Ovary (tissue), 9 donors: ENCODE measurements around the gene ACAN. TPM values are rescaled to one million over a fixed set of nuclear protein-coding genes. Genes with fewer than 3 reads are reported as not detected.

ENCODE experiments used
- DNase-seq, 5 donors: peaks; one replicate each; pipeline ENCODE4 v3.0.0-alpha.2; 2019 to 2020
- H3K27ac ChIP-seq, 2 donors: fragments of 200-600 bp; one replicate each; pipeline versions ENCODE4 v1.5.1 to v1.8.0; 2019 to 2022
- H3K27me3 ChIP-seq: fragments of 200-600 bp; one replicate; pipeline ENCODE4 v1.8.0; 2022
- H3K36me3 ChIP-seq: fragments of 200-600 bp; sonication (generic); one replicate; pipeline ENCODE4 v1.5.1; 2019
- H3K4me1 ChIP-seq: one replicate; pipeline ENCODE4 v1.8.1; 2013; ENCODE audit warnings: mild to moderate bottlenecking, moderate library complexity; ENCODE audit not compliant: insufficient read depth
- H3K4me3 ChIP-seq: fragments of 200-600 bp; sonication (generic); one replicate; pipeline ENCODE4 v1.5.1; 2017
- H3K9me3 ChIP-seq, 2 donors: fragments of 200-600 bp in 1 of 2; sonication (generic) in 1 of 2; one replicate each; pipeline versions ENCODE4 v1.5.1 to v1.8.1; 2013 to 2019; ENCODE audit warnings: mild to moderate bottlenecking in 1 of 2, moderate library complexity in 1 of 2
- EP300 ChIP-seq: sonication (generic); formaldehyde crosslinking; IDR thresholded peaks from one replicate; pipeline ENCODE4 v1.6.1; 2017; ENCODE audit warnings: antibody characterized with exemption
- POLR2A ChIP-seq: fragments of 450-650 bp; IDR thresholded peaks from one replicate; pipeline ENCODE4 v1.6.1; 2017; ENCODE audit warnings: antibody characterized with exemption, mild to moderate bottlenecking, moderate library complexity
- WGBS, 3 donors: extraction: QIAGEN DNeasy Blood & Tissue Kit in 1 of 3; methylation state at CpG; one replicate each; pipeline versions ENCODE4 v1.1.5 to v1.1.7; 2013 to 2017; 5-methylcytosine and 5-hydroxymethylcytosine counted together
- intact Hi-C, 4 donors: fragments of 100-400 bp; cut with DNase I; formaldehyde crosslinking; loops; one replicate each; pipeline versions ENCODE4 v1.11.0 to v1.15.1; 2022 to 2023
- polyA plus RNA-seq, 2 donors: library from polyadenylated mRNA; stranded (reverse); fragments of 200-250 nt in 1 of 2; fragments of 350-450 nt in 1 of 2; fragmentation: Illumina TruSeq in 1 of 2; extraction: RNeasy Lipid Tissue Mini Kit (QIAGEN cat#74804) in 1 of 2; gene quantifications; one replicate each; pipeline ENCODE4 v1.2.3, GENCODE V29; 2013 to 2014
- total RNA-seq, 7 donors: library from RNA; depleted of rRNA in 2 of 7; stranded (reverse); fragments of >200 nt in 2 of 7; fragmentation: NEBNext Ultra II Directional in 3 of 7; extraction: Animal tissue kit (Norgen Biotek cat#: 25700) in 3 of 7; gene quantifications; one replicate each; pipeline versions ENCODE4 v1.1.0 to v1.2.4, GENCODE V29; 2016 to 2023
- TF ChIP-seq, protein P1 (sequence below), 3 donors: fragments of 450-650 bp in 2 of 3; fragments of 200-600 bp in 1 of 3; IDR thresholded peaks; one replicate each; pipeline versions ENCODE4 v1.5.1 to v1.8.0; 2016 to 2022; ENCODE audit warnings: antibody characterized with exemption in 3 of 3, mild to moderate bottlenecking in 1 of 3
- donor health status: DM: no; HTN: no; CAD: no; lungs with moderate emphysema.
- donor health status: DM: no; HTN: no; CAD: no.
- donor health status: Bipolar disorder and iron deficiency.
- donor health status: DM: yes; HTN: yes; CAD: no.
- donor health status: DM: no; HTN: no; CAD: no.
- donor health status: DM: yes; HTN: yes; CAD: no.

ACAN gene
- total and polyA plus RNA-seq, 9 donors: 0.11 to 5.1 (median 0.54) TPM; not detected in 1

DNA sequence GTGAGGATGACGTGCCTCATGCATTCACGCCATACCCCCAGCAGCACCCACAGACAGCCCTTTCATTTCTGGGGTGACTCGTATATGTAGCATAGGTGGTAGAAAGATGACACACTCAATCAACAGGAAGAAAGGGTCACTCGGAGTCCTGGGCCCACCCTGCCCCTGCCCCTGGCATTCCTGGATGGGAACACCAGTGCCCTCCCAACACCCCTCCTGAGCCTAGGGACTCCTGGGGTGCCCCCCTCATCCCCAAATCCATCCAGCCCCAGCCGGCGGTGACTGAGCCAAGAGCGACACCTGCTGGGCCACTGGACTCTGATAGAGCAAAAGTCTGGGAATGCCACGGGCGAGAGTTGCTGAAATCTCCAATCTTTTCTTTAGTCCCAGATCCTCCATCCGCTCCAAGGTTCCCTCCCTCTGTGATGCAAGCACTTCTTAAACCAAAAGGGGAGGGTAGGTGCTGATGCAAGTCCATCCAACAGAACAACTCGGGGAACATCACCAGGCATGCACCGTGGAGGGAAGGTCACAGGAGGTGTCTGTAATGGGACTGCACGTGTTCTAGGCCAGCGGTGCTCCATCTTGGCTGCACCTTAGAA, 31.1 kb downstream of the ACAN start:
- H3K4me3 ChIP-seq: no peak overlapping the region
- no peaks in the 10 kb centered on the region for H3K9me3 ChIP-seq
- WGBS, 3 donors: 50 to 53% (median 52%) methylated on average over 14 of the region's 14 CpGs
- DNase-seq: peak; percentile 58 to 83 (median 74)
- H3K36me3 ChIP-seq: no peaks in the 10 kb centered on the region
- no peaks in the 10 kb centered on the region for H3K4me1 ChIP-seq
- peak overlapping the region in 1 of 2 donors; percentile 17 for H3K27ac ChIP-seq
- intact Hi-C loops: loop anchor here in 3 of 4 donors (5.0 to 10.0 kb wide), 4 partner anchors 177 to 360 kb away; partner anchors contain the start of gene AEN (in 2 of the 3)
- H3K27me3 ChIP-seq: no peaks in the 10 kb centered on the region
- no peak for TF ChIP-seq EP300
- TF ChIP-seq, protein P1, sequence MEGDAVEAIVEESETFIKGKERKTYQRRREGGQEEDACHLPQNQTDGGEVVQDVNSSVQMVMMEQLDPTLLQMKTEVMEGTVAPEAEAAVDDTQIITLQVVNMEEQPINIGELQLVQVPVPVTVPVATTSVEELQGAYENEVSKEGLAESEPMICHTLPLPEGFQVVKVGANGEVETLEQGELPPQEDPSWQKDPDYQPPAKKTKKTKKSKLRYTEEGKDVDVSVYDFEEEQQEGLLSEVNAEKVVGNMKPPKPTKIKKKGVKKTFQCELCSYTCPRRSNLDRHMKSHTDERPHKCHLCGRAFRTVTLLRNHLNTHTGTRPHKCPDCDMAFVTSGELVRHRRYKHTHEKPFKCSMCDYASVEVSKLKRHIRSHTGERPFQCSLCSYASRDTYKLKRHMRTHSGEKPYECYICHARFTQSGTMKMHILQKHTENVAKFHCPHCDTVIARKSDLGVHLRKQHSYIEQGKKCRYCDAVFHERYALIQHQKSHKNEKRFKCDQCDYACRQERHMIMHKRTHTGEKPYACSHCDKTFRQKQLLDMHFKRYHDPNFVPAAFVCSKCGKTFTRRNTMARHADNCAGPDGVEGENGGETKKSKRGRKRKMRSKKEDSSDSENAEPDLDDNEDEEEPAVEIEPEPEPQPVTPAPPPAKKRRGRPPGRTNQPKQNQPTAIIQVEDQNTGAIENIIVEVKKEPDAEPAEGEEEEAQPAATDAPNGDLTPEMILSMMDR (IDR thresholded peaks at IDR 0.05): peak; percentile 42 to 68 (median 50)

DNA sequence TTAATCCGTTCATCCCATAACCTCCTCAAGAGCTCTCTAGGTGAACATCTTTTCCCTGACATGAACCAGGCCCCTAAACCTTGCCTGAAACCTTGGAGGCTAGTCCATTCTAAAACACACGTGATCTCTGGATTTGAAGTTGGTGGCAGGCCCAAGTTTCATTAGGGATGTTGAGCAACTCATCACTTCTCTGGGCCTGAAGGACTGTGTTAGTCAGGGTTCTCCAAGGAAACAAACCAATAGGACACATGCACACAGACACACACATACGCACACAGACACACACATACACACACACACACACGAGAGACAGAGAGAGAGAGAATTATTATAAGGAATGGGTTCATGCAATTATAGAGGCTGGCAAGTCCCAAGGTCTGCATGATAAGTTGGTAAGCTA, 31.9 kb downstream of the ACAN start:
- no peak overlapping the region for H3K27ac ChIP-seq
- no peak for DNase-seq
- 91 to 93% (median 91%) methylated on average over 4 of the region's 4 CpGs for WGBS, 3 donors
- no peaks in the 10 kb centered on the region for H3K27me3 ChIP-seq
- no peak for TF ChIP-seq EP300
- TF ChIP-seq, protein P1 (IDR thresholded peaks at IDR 0.05): no peak
- H3K4me1 ChIP-seq: no peaks in the 10 kb centered on the region
- H3K9me3 ChIP-seq: no peaks in the 10 kb centered on the region
- H3K36me3 ChIP-seq: no peaks in the 10 kb centered on the region
- no peak overlapping the region for H3K4me3 ChIP-seq
- intact Hi-C loops: loop anchor here (5.0 to 10.0 kb wide), 4 partner anchors 178 to 360 kb away; partner anchors contain the start of gene AEN (in 2 of the 4)

DNA sequence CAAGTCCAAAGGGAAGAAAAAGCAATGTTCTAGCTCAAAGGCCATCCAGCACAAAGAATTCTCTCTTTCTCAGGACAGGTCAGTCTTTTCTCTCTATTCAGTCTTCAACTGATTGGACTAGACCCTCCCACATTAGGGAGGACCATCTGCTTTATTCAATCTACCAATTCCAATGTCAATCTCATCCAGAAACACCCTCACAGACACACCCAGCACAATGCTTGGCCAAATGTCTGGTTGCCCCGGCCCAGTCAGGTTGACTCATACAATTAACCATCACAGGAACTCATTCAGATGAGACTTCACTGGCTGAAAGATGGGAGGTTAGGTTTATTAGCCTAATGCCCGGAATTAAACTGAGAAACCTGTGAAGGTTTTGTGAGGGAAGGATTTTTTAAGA, 32.4 kb downstream of the ACAN start:
- Histone ChIP-seq H3K9me3 (no peaks in the 10 kb centered on the region), H3K4me3 (no peak overlapping the region), H3K36me3 (no peaks in the 10 kb centered on the region), H3K4me1 (no peaks in the 10 kb centered on the region), H3K27me3 (no peaks in the 10 kb centered on the region), H3K27ac (no peak overlapping the region)
- no peak for DNase-seq
- TF ChIP-seq, protein P1 (IDR thresholded peaks at IDR 0.05): no peak
- TF ChIP-seq EP300 (no peak), POLR2A (no peak)
- 59 to 63% (median 63%) methylated on average over 2 of the region's 2 CpGs for WGBS, 3 donors
- intact Hi-C loops: loop anchor here (5.0 to 10.0 kb wide), 4 partner anchors 178 to 361 kb away; partner anchors contain the start of gene AEN (in 2 of the 4)

DNA sequence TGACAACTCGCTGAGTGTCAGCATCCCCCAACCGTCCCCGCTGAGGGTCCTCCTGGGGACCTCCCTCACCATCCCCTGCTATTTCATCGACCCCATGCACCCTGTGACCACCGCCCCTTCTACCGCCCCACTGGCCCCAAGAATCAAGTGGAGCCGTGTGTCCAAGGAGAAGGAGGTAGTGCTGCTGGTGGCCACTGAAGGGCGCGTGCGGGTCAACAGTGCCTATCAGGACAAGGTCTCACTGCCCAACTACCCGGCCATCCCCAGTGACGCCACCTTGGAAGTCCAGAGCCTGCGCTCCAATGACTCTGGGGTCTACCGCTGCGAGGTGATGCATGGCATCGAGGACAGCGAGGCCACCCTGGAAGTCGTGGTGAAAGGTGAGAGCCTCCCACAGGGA, 35.4 kb downstream of the ACAN start:
- TF ChIP-seq EP300: no peak
- DNase-seq: no peak
- Histone ChIP-seq H3K27me3 (no peaks in the 10 kb centered on the region), H3K9me3 (no peaks in the 10 kb centered on the region), H3K27ac (no peak overlapping the region), H3K4me3 (no peak overlapping the region), H3K36me3 (no peaks in the 10 kb centered on the region), H3K4me1 (no peaks in the 10 kb centered on the region)
- intact Hi-C loops: loop anchor here (5.0 to 10.0 kb wide), 4 partner anchors 181 to 364 kb away; partner anchors contain the start of gene AEN (in 2 of the 4)
- WGBS, 3 donors: 86 to 93% (median 87%) methylated on average over 18 of the region's 18 CpGs

DNA sequence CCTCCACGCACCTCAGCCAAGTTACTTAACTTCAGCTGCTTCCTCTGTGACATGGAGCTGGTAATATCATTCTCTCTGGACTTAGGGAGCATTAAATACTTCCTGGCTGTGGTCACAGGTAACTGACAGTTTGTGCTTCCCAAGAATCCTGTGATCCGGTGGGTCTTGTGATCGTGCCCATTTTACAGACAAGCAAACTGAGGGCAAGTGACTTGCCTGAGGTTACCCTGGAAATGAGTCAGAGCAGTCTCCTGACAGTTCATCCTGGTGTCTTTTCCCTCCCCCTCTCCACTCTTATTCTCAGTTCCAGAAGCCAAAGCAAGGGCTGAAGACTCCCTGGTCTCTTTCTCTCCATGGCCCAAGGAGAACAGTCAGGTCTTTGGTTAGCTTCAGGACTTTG, 35.9 kb downstream of the ACAN start:
- Histone ChIP-seq H3K27ac (no peak overlapping the region), H3K9me3 (no peaks in the 10 kb centered on the region), H3K4me1 (no peaks in the 10 kb centered on the region), H3K4me3 (no peak overlapping the region), H3K27me3 (no peaks in the 10 kb centered on the region), H3K36me3 (no peaks in the 10 kb centered on the region)
- WGBS, 3 donors: 82 to 86% (median 83%) methylated on average over 3 of the region's 3 CpGs
- TF ChIP-seq, protein P1 (IDR thresholded peaks at IDR 0.05): no peak
- TF ChIP-seq POLR2A: no peak
- no peak for TF ChIP-seq EP300
- intact Hi-C loops: loop anchor here (5.0 to 10.0 kb wide), 4 partner anchors 182 to 364 kb away; partner anchors contain the start of gene AEN (in 2 of the 4)
- DNase-seq: no peak
